Activated CD8-positive, alpha-beta memory T cell treated with anti-CD3 and anti-CD28 coated beads, Interleukin-2, amount 10 ng/mL, durations not matched to agents 7 days and 5 days (primary cell): ENCODE data around the gene MAGEA6. TPM values are rescaled to one million over a fixed set of nuclear protein-coding genes. Genes with fewer than 3 reads are reported as not detected.

Experiments used
- total RNA-seq, 2 experiments: library from RNA; stranded (reverse); gene quantifications; one replicate each; pipeline ENCODE4 v1.2.3, GENCODE V29; 2021

Gene MAGEA6
- total RNA-seq, 2 experiments from 2014 or later: not detected

Other genes with a start within 250 kb of the MAGEA6 start
- gene GABRQ, start 131.8 kb downstream of the MAGEA6 start, total RNA-seq: not detected
- gene MAGEA3, start 70.9 kb downstream of the MAGEA6 start, total RNA-seq: not detected
- 1 to 10 TPM in 1 of 2 experiments, under 1 TPM in 1; 0.47 to 2.7 TPM for gene CSAG2, start 60.4 kb downstream of the MAGEA6 start, total RNA-seq
- not detected for gene MAGEA2B, start 55.1 kb downstream of the MAGEA6 start, total RNA-seq
- gene CSAG1, start 36.0 kb downstream of the MAGEA6 start, total RNA-seq: not detected
- gene MAGEA12, start 35.9 kb downstream of the MAGEA6 start, total RNA-seq: not detected
- not detected for gene MAGEA2, start 15.8 kb downstream of the MAGEA6 start, total RNA-seq
- gene CSAG3, start 10.5 kb downstream of the MAGEA6 start, total RNA-seq: 1 to 10 TPM; 1.4 to 1.8 TPM
- gene CETN2, start 61.1 kb upstream of the MAGEA6 start, total RNA-seq: 1 to 10 TPM; 5.9 to 8.7 TPM
- gene NSDHL, start 61.4 kb upstream of the MAGEA6 start, total RNA-seq: 10 to 100 TPM; 16.3 to 24.8 TPM
- under 1 TPM; 0.91 to 0.93 TPM for gene ZNF185, start 128.4 kb upstream of the MAGEA6 start, total RNA-seq
- gene PNMA5, start 224.4 kb upstream of the MAGEA6 start, total RNA-seq: under 1 TPM in 1 of 2 experiments, not detected in 1; 0.15 TPM